Inflammatory macrophage (primary cell): ENCODE data around the gene FCN2.
"Not testable (repeated sequence)": the region's sequence is repeated elsewhere in the genome, so short reads cannot be mapped to it uniquely, and the experiment has no call there.

ENCODE experiments used
- DNase-seq, 2 donors: peaks; one replicate each; pipeline ENCODE4 v3.0.0-alpha.2; 2020 to 2022

Gene FCN2

GRCh38 chr9:134847752-134848432 lies 32.7 kb upstream of the FCN2 start:
- no peak for DNase-seq

GRCh38 chr9:134848504-134848903 lies 32.1 kb upstream of the FCN2 start:
- DNase-seq, result no peak

- DNase-seq, result no peak
These were observed 30.0 kb upstream of the FCN2 start for GRCh38 chr9:134850611-134851010.

- DNase-seq, result peak in 1 of 2 donors; percentile 11
These were observed 29.6 kb upstream of the FCN2 start for GRCh38 chr9:134851020-134851419.

GRCh38 chr9:134852906-134853654 lies 27.5 kb upstream of the FCN2 start:
- DNase-seq, result no peak

- no peak for DNase-seq
These were observed 26.7 kb upstream of the FCN2 start for GRCh38 chr9:134853893-134854292.

- DNase-seq, result no peak
These were observed 26.0 kb upstream of the FCN2 start for GRCh38 chr9:134854541-134854981.

GRCh38 chr9:134855231-134855899 lies 25.2 kb upstream of the FCN2 start:
- DNase-seq, result no peak

GRCh38 chr9:134855900-134856377 lies 24.7 kb upstream of the FCN2 start:
- no peak for DNase-seq

GRCh38 chr9:134857451-134857850 lies 23.2 kb upstream of the FCN2 start:
- not testable (repeated sequence) for DNase-seq

GRCh38 chr9:134858051-134858841 lies 22.4 kb upstream of the FCN2 start:
- DNase-seq, result no peak

GRCh38 chr9:134860510-134860909 lies 20.1 kb upstream of the FCN2 start:
- no peak for DNase-seq

GRCh38 chr9:134861595-134862334 lies 18.8 kb upstream of the FCN2 start:
- no peak for DNase-seq

- no peak for DNase-seq
These were observed 17.2 kb upstream of the FCN2 start for GRCh38 chr9:134863306-134863902.

GRCh38 chr9:134863941-134864820 lies 16.4 kb upstream of the FCN2 start:
- no peak for DNase-seq

GRCh38 chr9:134864821-134865190 lies 15.8 kb upstream of the FCN2 start:
- no peak for DNase-seq

- DNase-seq, result no peak
These were observed 12.5 kb upstream of the FCN2 start for GRCh38 chr9:134867917-134868750.

GRCh38 chr9:134868751-134869553 lies 11.7 kb upstream of the FCN2 start:
- DNase-seq, result no peak
